LHCN-M2 (cell line): ENCODE results near the gene NNMT. TPM values are rescaled to one million over a fixed set of nuclear protein-coding genes. Genes with fewer than 3 reads are reported as not detected.

Experiments used
- DNase-seq: peaks from one replicate; pipeline ENCODE4 v3.0.0-alpha.2; 2012; ENCODE audit warnings: low read depth
- total RNA-seq: library from RNA; depleted of rRNA; stranded (reverse); fragments of >200 nt; gene quantifications from 2 replicates; pipeline ENCODE4 v1.2.3, GENCODE V29; 2014; rRNA removed

The NNMT gene
- total RNA-seq, 1 experiment from 2014 or later: 1,139 TPM

DNA sequence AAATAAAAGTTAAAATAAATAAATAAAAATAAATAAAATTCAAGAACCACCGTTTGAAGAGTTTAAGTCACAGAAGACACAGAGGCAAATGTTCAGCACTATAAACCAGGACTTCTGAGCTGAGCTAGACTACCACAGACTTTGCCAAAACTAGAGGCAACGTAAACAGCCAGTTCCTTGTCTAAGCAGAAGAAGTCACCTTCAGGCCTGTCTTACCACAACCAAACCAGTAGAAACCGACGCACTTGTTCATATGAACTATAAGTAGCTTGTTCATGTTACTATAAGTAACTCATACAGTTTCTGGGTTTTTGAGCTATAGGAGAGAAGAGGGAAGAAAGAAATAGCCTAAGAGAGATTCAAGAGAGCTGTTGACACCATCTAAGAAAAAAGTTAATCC is 48.3 kb downstream of the NNMT start:
- no peak for DNase-seq

DNA sequence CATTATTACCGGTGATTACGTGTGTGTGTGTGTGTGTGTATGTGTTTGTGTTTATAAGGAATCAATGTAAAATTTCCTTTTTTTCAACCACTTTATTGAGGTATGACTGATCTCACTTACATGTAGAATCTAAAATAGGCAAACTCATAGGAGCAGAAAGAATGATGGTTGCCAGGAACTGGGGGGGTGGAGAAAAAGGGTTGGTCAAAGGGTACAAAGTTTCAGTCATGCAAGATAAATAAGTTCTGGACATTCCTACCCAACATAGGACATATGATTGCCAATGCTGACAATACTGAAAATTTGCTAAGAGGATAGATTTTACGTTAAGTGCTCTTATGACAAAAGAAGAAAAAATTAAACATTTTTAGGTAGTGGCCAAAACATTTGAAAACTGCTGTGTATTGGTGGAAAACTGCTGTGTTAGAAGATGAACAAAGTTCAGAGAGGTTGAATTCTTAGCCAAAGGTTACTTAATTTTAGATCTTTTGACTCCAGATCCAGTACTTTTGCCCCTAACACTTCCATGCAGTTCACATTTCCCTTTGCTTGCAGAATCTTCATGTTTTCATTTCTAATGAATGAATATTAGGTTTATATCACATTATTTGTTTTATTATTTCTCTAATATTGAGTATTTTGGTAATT is 49.5 kb downstream of the NNMT start:
- no peak for DNase-seq

DNA sequence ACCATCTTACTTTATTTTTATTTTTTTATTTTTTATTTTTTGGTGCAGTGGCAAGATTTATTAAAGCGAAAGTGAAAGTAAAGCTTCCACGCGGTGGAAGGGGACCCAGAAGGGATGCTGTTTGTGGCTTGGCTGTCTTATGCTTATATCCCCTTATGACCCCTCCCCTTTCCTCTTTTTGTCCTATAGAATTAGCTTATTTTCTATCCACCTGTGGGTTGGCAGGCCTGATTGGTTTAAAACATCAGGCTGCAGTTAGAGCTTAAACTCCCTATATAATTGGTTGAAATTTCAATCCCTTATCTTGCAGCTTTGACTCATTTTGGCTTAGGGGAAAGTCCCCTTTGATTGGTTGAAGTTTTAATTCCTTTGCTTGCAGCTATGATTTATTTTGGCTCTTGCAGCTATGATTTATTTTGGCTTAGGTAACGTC is 50.5 kb downstream of the NNMT start:
- DNase-seq: peak; percentile 44

DNA sequence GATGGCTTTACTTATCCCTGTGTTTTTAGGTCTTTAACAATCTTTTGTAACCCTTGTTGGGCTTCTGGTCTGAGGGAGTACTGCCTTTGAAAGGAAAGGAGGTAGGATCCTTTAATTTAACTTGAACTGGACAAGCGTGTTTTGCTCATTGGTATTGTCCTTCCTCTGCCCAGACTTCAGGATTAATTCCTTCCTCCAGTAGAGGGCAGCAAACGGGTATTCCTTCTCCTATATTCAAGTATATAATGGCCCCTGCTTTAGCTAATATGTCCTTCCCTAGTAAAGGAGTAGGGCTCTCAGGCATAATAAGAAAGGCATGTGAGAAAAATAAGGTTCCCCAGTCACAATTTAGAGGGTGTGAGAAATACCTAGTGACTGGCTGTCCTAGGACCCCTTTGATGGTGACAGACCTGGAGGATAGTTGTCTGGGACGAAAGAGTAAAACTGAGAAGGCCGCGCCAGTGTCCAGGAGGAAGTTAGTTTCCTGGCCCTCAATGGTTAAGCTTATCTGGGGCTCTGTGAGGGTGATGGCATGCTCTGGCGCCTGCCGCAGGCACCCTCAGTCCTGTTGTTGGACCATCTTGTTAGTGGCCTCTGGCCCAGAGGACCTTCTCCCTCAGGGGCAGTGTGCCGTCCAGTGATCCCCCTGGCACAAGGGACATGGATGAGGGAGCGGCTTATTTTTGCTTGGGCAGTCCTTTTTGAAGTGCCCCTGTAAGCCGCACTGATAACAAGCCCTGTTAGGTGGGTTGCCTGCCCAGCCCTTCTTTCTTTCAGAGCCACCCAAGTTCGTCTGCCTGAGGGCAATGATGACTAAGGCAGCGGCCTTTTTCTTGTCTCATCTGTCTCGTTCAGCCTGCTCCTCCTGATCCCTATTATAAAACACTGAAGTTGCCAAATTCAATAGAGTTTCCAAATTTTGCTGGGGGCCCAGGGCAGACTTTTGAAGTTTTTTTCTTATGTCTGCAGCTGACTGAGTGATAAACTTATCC is 52.3 kb downstream of the NNMT start:
- DNase-seq: peak; percentile 77

DNA sequence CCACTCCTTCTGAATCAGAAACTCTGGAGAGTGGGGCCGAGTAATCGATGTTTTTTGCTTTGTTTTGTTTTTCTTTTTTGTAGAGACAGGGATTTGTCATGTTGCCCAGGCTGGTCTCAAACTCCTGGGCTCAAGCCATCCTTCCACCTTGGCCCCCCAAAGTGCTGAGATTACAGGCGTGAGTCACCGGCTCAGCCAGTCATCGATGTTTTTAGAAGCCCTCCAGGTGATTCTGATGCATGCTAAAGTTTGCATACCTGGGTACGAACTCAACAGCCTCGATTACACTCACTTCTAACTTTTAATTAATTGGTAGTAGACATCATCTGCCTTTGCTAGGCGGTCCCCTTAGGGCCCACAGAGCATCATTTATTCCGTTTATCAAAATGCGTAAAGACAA is 53.8 kb downstream of the NNMT start:
- DNase-seq: no peak

DNA sequence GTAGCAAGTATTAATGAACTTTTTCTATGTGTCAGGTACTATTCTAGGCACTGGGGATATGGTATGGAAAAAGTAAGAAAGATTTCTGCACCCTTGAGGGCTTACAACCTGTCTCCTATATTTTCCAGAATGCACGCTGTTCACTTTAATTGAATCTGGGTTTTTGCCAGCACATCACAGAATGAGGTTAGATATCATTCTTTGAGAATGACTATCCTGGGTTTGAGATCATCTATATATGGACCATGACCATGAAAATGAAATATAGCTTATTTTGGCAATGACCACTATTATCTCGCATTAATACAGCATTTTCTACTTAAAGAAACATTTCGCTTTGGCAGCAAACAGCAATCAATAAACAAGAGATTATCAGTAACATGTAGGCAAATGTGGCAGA is 57.2 kb downstream of the NNMT start:
- no peak for DNase-seq

DNA sequence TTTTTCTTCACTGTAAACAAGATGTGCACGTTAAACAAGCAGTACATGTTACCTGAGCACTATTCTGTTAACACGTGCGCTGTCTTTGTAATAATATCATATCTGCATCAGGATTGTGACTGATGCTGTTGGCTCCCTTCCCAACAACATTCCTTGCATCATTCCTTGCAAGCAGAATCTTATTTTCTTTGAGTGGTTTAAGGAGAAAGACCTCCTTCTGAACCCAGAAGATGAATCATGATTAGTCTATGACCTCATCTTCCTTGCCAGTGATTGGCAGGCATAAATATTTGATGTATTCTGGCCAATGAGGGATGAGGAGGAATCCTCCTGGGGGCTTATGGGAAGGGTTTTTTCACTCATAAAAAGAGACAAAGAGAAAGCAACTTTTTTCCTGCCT is 57.9 kb downstream of the NNMT start:
- peak; percentile 91 for DNase-seq

DNA sequence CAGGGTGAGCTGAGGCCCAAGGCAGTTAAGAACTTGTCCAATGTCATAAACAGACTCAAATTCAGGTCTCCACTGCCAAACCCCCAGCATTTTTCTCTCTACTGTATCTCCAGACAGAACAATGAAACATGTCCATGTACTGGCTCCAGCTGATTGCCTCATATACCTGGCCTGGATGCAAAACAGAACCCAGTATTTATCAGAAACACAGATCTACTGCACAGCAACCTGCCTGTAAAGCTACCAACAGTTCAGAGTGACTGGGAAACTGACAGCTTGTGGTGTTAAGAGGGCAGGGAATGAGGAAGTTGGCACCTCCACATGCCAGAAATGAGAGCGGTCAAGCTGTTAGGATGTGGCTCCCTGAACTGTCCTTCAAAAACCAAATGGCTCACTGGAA is 62.5 kb downstream of the NNMT start:
- no peak for DNase-seq

DNA sequence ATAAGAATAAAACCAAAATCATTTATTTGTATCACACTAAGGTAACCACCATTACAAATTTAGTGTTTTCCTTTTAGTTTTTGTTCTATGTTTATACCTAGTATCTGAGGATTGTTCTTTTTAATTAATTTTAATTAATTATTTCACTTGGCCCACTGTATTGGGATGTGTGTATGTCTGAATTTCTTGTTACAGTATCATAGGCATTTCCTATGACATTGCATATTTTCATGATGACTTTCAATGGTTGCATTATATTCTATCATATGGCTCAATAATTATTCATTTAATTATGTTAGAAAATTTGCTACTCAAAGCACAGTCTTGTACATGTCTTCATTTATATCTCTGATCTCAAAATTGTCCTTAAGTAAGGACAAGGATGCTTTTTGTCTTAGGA is 63.1 kb downstream of the NNMT start:
- no peak for DNase-seq

DNA sequence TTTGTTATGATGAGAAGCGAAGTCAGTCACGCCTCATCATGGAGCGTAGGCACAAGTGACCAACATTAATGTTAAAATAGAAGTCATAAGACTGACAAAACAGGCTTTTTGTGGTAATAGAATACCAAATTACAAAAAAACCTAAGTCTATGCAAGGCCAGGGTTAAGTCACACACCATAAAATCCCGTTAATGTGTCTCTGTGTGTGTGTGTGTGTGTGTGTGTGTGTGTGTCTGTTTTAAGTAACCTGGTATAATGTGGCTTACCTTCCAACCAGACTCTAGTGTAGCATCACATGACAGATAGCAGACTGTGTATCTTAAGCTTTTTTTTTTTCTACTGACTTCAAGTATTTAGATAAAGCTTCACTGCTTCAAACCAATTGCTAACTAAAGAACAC is 66.1 kb downstream of the NNMT start:
- DNase-seq: no peak

DNA sequence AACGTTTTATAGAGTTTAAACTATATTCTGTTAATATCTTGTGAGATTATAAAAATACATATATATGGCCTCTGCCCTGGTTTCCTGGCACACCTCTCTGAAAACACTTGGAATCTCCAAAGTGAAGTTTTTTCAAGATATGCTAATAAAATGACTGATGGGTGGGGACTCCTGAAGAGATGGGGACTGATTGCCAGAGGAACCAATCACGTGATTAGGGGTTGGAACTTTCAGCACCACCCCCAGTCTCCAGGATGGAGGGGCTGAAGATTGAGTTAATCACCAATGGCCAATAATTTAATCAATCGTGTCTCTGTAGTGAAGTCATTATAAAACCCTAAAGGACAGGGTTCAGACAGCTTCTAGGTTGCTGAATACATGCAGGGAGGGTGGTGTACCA is 66.8 kb downstream of the NNMT start:
- no peak for DNase-seq

Other genes with a start within 250 kb of the NNMT start
- gene ZBTB16, start 236.7 kb upstream of the NNMT start, total RNA-seq: 3.1 and 4.3 TPM in 2 replicates
- gene C11orf71, start 104.1 kb downstream of the NNMT start, total RNA-seq: 1.9 and 6.0 TPM in 2 replicates
- gene RBM7, start 104.3 kb downstream of the NNMT start, total RNA-seq: 20.5 and 28.2 TPM in 2 replicates
- 177 and 185 TPM in 2 replicates for gene REXO2, start 143.1 kb downstream of the NNMT start, total RNA-seq